A673 (cell line): ENCODE data around the gene DDX55. TPM values are rescaled to one million over a fixed set of nuclear protein-coding genes. Genes with fewer than 3 reads are reported as not detected.

Experiments used
- BruUV-seq: library from RNA; stranded (reverse); fragments of 400-500 nt; replicated peaks from 2 replicates; lab custom pipeline; 2021; lab: Mats Ljungman, UMichigan
- CTCF ChIA-PET: fragments of 300-600 bp; sonication (Branson Sonifier 250); formaldehyde crosslinking; loops from one replicate; lab custom pipeline; 2022; ENCODE audit warnings: antibody characterized with exemption; lab: Charles Lee
- POLR2A ChIA-PET: fragments of 300-600 bp; sonication (Branson Sonifier 250); formaldehyde crosslinking; loops from one replicate; lab custom pipeline; 2022; ENCODE audit warnings: antibody characterized with exemption; ENCODE audit not compliant: low non-redundant PET; lab: Charles Lee
- DNase-seq: peaks from one replicate; pipeline ENCODE4 v3.0.0-alpha.2; 2015; ENCODE audit warnings: low spot score
- H3K27ac ChIP-seq: fragments of 200-600 bp; sonication (generic); 2 replicates; pipeline ENCODE4 v1.5.1; 2016; ENCODE audit warnings: mixed run types, low read depth, mild to moderate bottlenecking, mixed read lengths, antibody characterized with exemption, low read length; ENCODE audit not compliant: poor library complexity, severe bottlenecking
- H3K27me3 ChIP-seq: fragments of 200-600 bp; sonication (generic); replicated peaks from 2 replicates; pipeline ENCODE4 v1.6.1; 2017; ENCODE audit warnings: mixed run types, low read depth, mild to moderate bottlenecking, mixed read lengths, antibody characterized with exemption, low read length; ENCODE audit not compliant: insufficient read depth, poor library complexity
- H3K36me3 ChIP-seq: fragments of 200-600 bp; sonication (generic); 2 replicates; pipeline ENCODE4 v1.6.1; 2016; ENCODE audit warnings: mixed run types, mild to moderate bottlenecking, mixed read lengths, antibody characterized with exemption, low read length; ENCODE audit not compliant: insufficient read depth, poor library complexity, severe bottlenecking
- H3K4me1 ChIP-seq: fragments of 200-600 bp; sonication (generic); 2 replicates; pipeline ENCODE4 v1.6.1; 2017; ENCODE audit warnings: mixed run types, mild to moderate bottlenecking, mixed read lengths, antibody characterized with exemption, low read length; ENCODE audit not compliant: insufficient read depth, poor library complexity, severe bottlenecking
- H3K4me3 ChIP-seq: fragments of 200-600 bp; sonication (generic); 2 replicates; pipeline ENCODE4 v1.5.1; 2016; ENCODE audit warnings: low read depth, mixed run types, mild to moderate bottlenecking, mixed read lengths, low read length; ENCODE audit not compliant: poor library complexity, severe bottlenecking
- H3K9me3 ChIP-seq: fragments of 200-600 bp; sonication (generic); 2 replicates; pipeline ENCODE4 v1.6.1; 2016; ENCODE audit warnings: mixed run types, low read depth, mild to moderate bottlenecking, mixed read lengths, antibody characterized with exemption, low read length; ENCODE audit not compliant: poor library complexity, severe bottlenecking
- CTCF ChIP-seq: fragments of 300-800, 200-600 bp; sonication (generic); conservative IDR thresholded peaks from 2 replicates; pipeline ENCODE4 v1.5.1; 2017; ENCODE audit warnings: low read depth, mild to moderate bottlenecking, antibody characterized with exemption, low read length, moderate library complexity, mixed read lengths
- EZH2 ChIP-seq: fragments of 200-600 bp; sonication (generic); IDR thresholded peaks from 2 replicates; pipeline ENCODE4 v1.6.1; 2017; ENCODE audit warnings: borderline replicate concordance, low read depth, mild to moderate bottlenecking, mixed read lengths, antibody characterized with exemption, low read length; ENCODE audit not compliant: poor library complexity, severe bottlenecking
- intact Hi-C: fragments of 100-400 bp; cut with micrococcal nuclease; formaldehyde crosslinking; loops from one replicate; pipeline ENCODE4 v1.10.0; 2022; ENCODE audit not compliant: unreplicated experiment
- total RNA-seq: library from RNA; stranded (reverse); gene quantifications from 2 replicates; pipeline ENCODE4 v1.2.3, GENCODE V29; 2021

DDX55 gene
- total RNA-seq, 1 experiment from 2014 or later = 53.4 TPM

- ChIA-PET CTCF (no interaction called here), POLR2A (no interaction called here)
- peaks cover 80% of the 10 kb centered on the region for H3K36me3 ChIP-seq
- H3K27me3 ChIP-seq = no peaks in the 10 kb centered on the region
- BruUV-seq = no TSS peak
- TF ChIP-seq EZH2 (no peak), CTCF (no peak)
- H3K9me3 ChIP-seq = no peaks in the 10 kb centered on the region
- H3K4me1 ChIP-seq = peaks cover 3% of the 10 kb centered on the region
- intact Hi-C loops = no loop called here
- H3K27ac ChIP-seq = no peak overlapping the region
- H3K4me3 ChIP-seq = no peak overlapping the region
- DNase-seq = no peak
These were observed 6.3 kb downstream of the DDX55 start for GRCh38 chr12:123608182-123608581.

DNA sequence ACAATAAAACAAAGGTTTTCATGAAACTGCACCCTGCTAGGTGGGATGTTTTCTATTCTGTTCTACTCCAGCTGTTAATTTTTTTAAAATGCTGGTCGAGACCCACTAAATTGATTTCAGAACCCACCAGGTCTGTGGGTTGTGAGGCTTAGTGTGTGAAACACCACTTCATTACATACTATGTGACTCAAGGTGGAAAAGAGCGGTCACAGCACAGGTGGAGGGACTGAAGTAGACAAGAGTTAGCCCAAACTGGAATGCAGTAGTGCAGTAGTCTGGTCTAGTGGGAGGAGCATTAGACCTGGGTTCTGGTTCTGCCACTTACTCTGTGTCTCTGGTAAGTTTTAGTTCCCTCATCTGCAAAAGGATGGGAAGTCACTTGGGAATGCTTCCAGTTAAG is 12.2 kb downstream of the DDX55 start:
- BruUV-seq = no TSS peak
- no peaks in the 10 kb centered on the region for H3K4me1 ChIP-seq
- TF ChIP-seq EZH2 = no peak
- TF ChIP-seq CTCF = no peak
- peak overlapping the region; percentile 35 for H3K27ac ChIP-seq
- ChIA-PET CTCF (no interaction called here), POLR2A (interaction anchor here (0.5 kb wide), 1 partner anchor 14 kb away, joined by 3 read pairs; no protein-coding TSS in a partner anchor)
- intact Hi-C loops = no loop called here
- peaks cover 88% of the 10 kb centered on the region for H3K36me3 ChIP-seq
- no peak overlapping the region for H3K4me3 ChIP-seq
- H3K9me3 ChIP-seq = no peaks in the 10 kb centered on the region
- DNase-seq = no peak
- no peaks in the 10 kb centered on the region for H3K27me3 ChIP-seq

DNA sequence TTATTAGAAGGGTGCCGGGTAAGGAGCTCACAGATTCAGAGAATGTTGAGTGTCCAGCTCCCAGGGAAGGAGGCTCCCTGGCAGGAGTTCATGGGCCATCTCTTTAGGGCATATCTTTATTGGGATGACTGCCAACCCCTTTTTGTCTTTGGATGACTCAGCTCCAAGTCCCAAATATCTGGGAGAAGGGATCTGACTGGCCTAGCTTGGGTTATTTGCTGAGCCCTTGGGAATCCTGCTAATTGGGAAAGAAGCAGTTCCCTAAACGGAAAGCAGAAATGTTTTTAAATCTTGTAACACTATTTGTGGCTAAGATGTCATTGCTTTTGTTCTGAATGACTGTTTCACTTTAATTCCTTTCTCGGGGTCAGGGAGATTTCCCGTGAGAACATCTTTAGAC is 12.6 kb downstream of the DDX55 start:
- no peak overlapping the region for H3K4me3 ChIP-seq
- ChIA-PET POLR2A (interaction anchor here (0.5 kb wide), 1 partner anchor 14 kb away, joined by 3 read pairs; no protein-coding TSS in a partner anchor), CTCF (no interaction called here)
- peaks cover 88% of the 10 kb centered on the region for H3K36me3 ChIP-seq
- BruUV-seq = no TSS peak
- TF ChIP-seq CTCF (no peak), EZH2 (no peak)
- no peaks in the 10 kb centered on the region for H3K9me3 ChIP-seq
- peak; percentile 68 for DNase-seq
- intact Hi-C loops = no loop called here
- peak overlapping the region; percentile 35 for H3K27ac ChIP-seq
- H3K27me3 ChIP-seq = no peaks in the 10 kb centered on the region
- H3K4me1 ChIP-seq = no peaks in the 10 kb centered on the region
